ENCODE data around the gene BRPF3.

- no peak for TF ChIP-seq POLR2A (IDR thresholded peaks at IDR 0.05)
- no peak for TF ChIP-seq CTCF (IDR thresholded peaks at IDR 0.05 in 4 of 5, conservative IDR thresholded peaks at IDR 0.05 in 1 of 5)
Measured at GRCh38 chr6:36195471-36196112, 952 bp upstream of the BRPF3 start.

All from gastrocnemius medialis (tissue), 4 donors.